GM19463 (cell line): ENCODE measurements around the gene HEPACAM.

Experiments
- ATAC-seq: cut with Tn5 transposase; IDR thresholded peaks from one replicate; pipeline ENCODE4 v1.9.1; 2021; ENCODE audit warnings: mild to moderate bottlenecking, moderate library complexity; ENCODE audit not compliant: unreplicated experiment

Gene HEPACAM

DNA sequence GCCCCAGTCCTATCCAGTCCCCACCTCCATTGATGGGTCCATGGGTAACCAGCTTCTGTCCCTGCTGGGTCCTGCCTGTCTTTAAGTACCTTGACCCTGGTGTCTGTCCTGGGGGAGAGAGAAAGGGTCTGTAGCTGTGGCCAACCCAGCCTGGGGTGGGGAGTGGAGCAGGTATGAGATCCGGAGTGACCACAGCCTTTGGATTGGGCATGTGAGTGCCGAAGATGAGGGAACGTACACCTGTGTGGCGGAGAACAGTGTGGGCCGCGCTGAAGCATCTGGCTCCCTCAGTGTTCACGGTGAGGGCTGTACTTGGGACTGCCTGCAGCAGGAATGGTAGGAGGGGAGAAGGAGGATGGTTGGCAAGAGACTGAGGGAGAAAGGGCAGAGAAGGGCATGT lies 65.4 kb downstream of the HEPACAM start:
- no peak for ATAC-seq

DNA sequence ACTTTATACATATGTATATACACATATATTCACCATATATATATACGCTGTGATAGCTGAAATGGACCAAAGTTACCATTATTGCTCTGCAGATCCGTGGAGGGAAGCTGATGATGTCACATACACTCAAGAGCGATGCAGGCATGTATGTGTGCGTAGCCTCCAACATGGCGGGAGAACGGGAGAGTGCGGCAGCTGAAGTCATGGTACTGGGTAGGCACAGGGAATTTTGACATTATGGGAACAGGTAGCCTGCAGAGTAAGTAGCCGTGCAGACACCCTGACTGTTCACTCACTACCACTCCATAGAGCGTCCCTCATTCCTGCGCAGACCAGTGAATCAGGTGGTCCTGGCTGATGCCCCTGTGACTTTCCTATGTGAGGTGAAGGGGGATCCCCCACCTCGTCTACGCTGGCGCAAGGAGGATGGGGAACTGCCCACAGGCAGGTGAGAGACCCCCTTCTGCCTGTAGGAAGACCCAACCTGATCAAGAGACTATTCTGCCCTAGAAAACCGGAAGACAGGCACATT lies 65.9 kb downstream of the HEPACAM start:
- ATAC-seq = no peak

DNA sequence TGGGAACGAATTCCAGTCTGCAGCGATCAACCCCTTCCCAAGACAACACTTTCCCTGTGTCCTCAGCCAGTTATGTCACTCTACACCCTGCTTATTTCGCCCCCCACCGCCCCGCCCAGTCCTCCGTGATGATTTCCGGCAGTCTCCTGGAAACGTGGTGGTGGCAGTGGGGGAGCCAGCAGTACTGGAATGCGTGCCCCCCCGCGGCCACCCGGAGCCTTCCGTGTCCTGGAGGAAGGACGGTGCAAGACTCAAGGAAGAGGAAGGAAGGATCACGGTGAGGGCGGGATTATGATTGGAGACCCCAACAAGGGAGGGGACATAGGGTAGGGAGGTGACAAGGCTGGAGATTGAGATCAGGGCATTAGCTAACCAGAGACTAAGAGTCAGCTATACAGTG lies 66.5 kb downstream of the HEPACAM start:
- no peak for ATAC-seq
